Cardiac fibroblast (primary cell): ENCODE results near the gene SMYD2.

Source experiments
- DNase-seq, 2 donors: peaks; one replicate each; pipeline versions ENCODE4 v3.0.0 to v3.0.0-alpha.2; 2010; ENCODE audit warnings: low read depth in 2 of 2
- H3K4me3 ChIP-seq, 2 donors: replicated peaks in 1 of 2; 1 replicate in 1 of 2; 2 replicates in 1 of 2; pipeline ENCODE4 v1.5.1; 2011; ENCODE audit warnings: low read depth in 2 of 2, low read length in 2 of 2, mild to moderate bottlenecking in 2 of 2, moderate library complexity in 1 of 2
- TF ChIP-seq, protein P1 (sequence below): IDR thresholded peaks from one replicate; pipeline ENCODE4 v1.5.1; 2011; ENCODE audit warnings: low read depth, mild to moderate bottlenecking, low read length, inconsistent platforms

The SMYD2 gene

DNA sequence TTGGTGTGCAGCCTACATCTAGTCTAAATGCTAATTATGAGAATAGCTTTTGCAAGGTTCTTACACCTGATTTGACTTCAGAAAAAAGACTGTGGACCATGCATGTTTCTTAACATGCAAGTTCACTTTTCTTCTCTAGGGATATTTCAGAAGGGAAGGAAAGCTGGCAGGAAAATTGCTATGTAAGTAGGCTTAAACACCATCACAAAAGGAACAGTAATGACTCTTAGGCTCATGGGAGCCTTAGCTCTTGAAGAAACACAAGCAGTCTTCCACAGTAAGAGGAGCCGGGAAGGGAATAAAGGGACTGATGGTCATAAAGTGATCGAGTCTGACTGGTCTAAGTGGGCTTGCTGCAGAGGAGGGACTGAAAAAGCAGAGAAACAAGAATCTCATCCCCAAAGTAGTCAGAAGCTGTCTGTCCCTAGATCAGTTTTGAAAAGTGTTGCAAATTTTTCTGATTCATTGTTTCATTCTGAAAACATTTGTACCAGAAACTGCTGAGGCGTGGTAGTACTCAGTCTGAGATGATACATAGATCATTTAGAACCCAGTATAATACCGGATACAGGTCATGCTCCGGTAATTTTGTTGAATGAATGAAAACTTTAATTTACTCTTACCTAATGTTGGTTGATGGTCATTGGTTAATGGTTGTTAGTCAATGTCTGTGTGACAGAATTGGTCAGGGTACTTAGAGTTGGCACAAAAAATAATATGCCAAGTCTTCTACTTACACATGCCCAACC is 40.9 kb downstream of the SMYD2 start:
- H3K4me3 ChIP-seq, result no peak overlapping the region
- DNase-seq, result no peak
- TF ChIP-seq, protein P1, sequence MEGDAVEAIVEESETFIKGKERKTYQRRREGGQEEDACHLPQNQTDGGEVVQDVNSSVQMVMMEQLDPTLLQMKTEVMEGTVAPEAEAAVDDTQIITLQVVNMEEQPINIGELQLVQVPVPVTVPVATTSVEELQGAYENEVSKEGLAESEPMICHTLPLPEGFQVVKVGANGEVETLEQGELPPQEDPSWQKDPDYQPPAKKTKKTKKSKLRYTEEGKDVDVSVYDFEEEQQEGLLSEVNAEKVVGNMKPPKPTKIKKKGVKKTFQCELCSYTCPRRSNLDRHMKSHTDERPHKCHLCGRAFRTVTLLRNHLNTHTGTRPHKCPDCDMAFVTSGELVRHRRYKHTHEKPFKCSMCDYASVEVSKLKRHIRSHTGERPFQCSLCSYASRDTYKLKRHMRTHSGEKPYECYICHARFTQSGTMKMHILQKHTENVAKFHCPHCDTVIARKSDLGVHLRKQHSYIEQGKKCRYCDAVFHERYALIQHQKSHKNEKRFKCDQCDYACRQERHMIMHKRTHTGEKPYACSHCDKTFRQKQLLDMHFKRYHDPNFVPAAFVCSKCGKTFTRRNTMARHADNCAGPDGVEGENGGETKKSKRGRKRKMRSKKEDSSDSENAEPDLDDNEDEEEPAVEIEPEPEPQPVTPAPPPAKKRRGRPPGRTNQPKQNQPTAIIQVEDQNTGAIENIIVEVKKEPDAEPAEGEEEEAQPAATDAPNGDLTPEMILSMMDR, result no peak

DNA sequence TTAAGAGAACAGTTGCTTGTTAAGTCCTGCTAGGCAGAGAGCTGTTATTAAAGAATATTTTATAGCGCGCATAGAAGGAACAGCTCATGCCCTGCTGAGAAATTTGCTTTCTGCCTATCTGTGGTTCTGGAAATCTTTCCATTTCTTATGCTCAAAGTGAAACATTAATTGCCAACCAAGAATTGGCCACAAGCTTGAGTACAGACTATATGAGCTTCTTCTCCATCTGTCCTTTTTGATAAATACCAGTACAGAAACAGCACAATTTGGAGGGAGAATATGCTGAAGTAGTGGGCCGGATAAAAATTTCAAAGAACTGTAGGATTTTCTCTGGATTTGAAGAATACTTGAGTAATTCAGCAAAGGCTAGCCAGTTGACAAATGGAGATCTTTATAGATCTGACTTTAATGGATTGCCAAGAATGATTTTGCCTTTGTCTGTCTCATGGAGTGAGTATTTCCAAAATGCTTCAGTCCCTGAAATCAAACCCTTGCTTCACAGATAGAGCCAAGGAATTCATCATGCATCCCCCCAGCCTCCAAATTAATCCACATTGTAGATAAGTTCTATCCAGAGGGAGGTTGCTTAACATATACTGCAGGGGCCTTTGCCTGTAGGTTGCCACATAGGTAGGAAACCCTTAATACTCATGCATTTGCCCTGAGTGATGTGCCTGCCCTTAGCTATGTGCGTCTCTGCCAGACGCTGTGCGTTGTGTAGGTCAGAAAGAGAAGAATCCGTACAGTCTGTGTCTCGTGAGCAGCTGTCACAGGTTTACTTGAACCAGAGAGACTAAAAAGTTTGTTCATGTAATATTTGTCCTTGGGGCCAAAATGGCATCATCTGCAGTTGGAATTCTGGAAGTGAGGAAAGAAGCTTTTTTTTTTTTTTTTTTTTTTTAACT is 44.2 kb downstream of the SMYD2 start:
- H3K4me3 ChIP-seq, result no peak overlapping the region
- no peak for DNase-seq
- TF ChIP-seq, protein P1, result no peak

- no peak overlapping the region for H3K4me3 ChIP-seq
- DNase-seq, result no peak
- TF ChIP-seq, protein P1, result no peak
Observed at GRCh38 chr1:214326406-214326805, 45.4 kb downstream of the SMYD2 start.

GRCh38 chr1:214327514-214327913 is 46.6 kb downstream of the SMYD2 start:
- no peak overlapping the region for H3K4me3 ChIP-seq
- no peak for DNase-seq
- TF ChIP-seq, protein P1, result no peak

GRCh38 chr1:214328770-214329469 is 48.0 kb downstream of the SMYD2 start:
- peak; percentile 83 to 86 for DNase-seq
- H3K4me3 ChIP-seq, result no peak overlapping the region
- TF ChIP-seq, protein P1, result peak; percentile 93

DNA sequence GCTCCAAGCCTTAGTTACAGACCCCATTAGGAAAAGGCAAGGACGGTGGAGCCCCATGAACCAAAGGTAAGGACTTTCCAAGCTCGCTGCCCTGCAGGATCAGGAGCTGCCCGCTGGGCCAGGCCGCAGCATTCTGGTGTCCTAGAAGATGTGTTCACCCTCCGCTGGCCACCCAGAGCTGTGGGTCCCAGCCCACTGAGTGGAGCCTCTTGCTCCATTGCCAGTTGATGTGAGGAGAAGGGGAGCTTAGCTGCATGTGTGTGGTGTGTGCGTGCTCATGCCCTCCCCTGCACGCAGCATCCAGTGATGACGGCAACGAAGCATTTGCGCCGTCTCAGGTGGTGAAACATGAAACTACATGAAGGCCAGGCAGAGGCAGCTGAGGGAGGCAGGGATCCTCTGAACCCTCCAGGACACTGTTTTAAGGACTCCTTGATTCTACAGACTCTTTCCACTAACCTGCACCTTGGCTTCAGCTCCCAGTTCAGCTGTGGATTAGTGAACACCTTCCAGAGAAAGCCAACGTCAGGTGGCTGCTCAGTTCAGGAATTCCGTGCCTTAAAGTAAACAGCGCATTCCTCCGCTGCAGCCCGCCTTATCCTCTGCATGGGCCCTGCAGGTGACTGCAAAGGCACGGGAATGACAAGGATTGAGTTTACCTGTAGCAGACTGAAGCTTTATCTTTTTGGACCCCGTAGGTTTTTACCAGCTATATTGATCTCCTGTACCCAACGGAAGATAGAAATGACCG is 48.7 kb downstream of the SMYD2 start:
- H3K4me3 ChIP-seq, result no peak overlapping the region
- DNase-seq, result no peak
- TF ChIP-seq, protein P1, result no peak
